GM18519 (cell line): Measurements from ENCODE around the gene GINS2.

Experiments
- ATAC-seq: cut with Tn5 transposase; IDR thresholded peaks from one replicate; pipeline ENCODE4 v1.9.1; 2021; ENCODE audit warnings: mild to moderate bottlenecking, moderate library complexity; ENCODE audit not compliant: unreplicated experiment, low FRiP score

Gene GINS2

GRCh38 chr16:85629853-85630252, 58.9 kb downstream of the GINS2 start:
- ATAC-seq = no peak

GRCh38 chr16:85629326-85629725, 59.4 kb downstream of the GINS2 start:
- no peak for ATAC-seq

GRCh38 chr16:85628645-85629044, 60.1 kb downstream of the GINS2 start:
- no peak for ATAC-seq

GRCh38 chr16:85628265-85628556, 60.5 kb downstream of the GINS2 start:
- ATAC-seq = no peak

GRCh38 chr16:85627526-85628264, 61.1 kb downstream of the GINS2 start:
- no peak for ATAC-seq

- no peak for ATAC-seq
Observed at GRCh38 chr16:85627089-85627488, 61.7 kb downstream of the GINS2 start.
